A549 (cell line): ENCODE results near the gene IFI44. TPM values are rescaled to one million over a fixed set of nuclear protein-coding genes. Genes with fewer than 3 reads are reported as not detected.

Source experiments
- ATAC-seq, 2 experiments: fragments of 200-7000 bp in 1 of 2; fragments of >200 bp in 1 of 2; cut with Nextera tagmentation in 1 of 2; cut with Tn5 transposase in 1 of 2; 3 replicates each; pipeline versions ENCODE4 v1.8.0 to v1.9.1; 2018 to 2020; ENCODE audit warnings: mild to moderate bottlenecking in 1 of 2, moderate library complexity in 1 of 2
- CTCF ChIA-PET: fragments of 300-600 bp; sonication (Branson Sonifier 250); formaldehyde crosslinking; extraction: SDS; loops from one replicate; lab custom pipeline; 2021; ENCODE audit warnings: antibody characterized with exemption, inconsistent platforms; lab: Yijun Ruan, JAX
- POLR2A ChIA-PET: fragments of 350-600 bp; formaldehyde crosslinking; extraction: SDS; loops from one replicate; lab custom pipeline; 2021; ENCODE audit warnings: antibody characterized with exemption, inconsistent platforms; lab: Yijun Ruan, JAX
- DNase-seq, 2 experiments: peaks; one replicate each; pipeline versions ENCODE4 v3.0.0 to v3.0.0-alpha.2; 2011 to 2016; ENCODE audit warnings: low read depth in 1 of 2, low spot score in 1 of 2
- FAIRE-seq: peaks from 2 replicates; lab custom pipeline; 2011; peaks lifted over from hg19 to GRCh38; lab: Jason Lieb, UNC
- H3K27ac ChIP-seq, 2 experiments: fragments of >200 bp; sonication (Bioruptor Twin); formaldehyde crosslinking; 3 replicates each; pipeline ENCODE4 v1.5.1; 2016 to 2017
- H3K4me1 ChIP-seq: fragments of >200 bp; sonication (Bioruptor Twin); formaldehyde crosslinking; 3 replicates; pipeline ENCODE4 v1.6.1; 2016
- H3K4me2 ChIP-seq: fragments of >200 bp; sonication (Bioruptor Twin); formaldehyde crosslinking; 3 replicates; pipeline ENCODE4 v1.6.1; 2016
- H3K4me3 ChIP-seq: fragments of >200 bp; sonication (Bioruptor Twin); formaldehyde crosslinking; 3 replicates; pipeline ENCODE4 v1.5.1; 2016
- H3K9me3 ChIP-seq: fragments of >200 bp; sonication (Bioruptor Twin); formaldehyde crosslinking; 3 replicates; pipeline ENCODE4 v1.6.1; 2016
- ATOH8 ChIP-seq: fragments of 250-450 bp; sonication (Bioruptor Pico); IDR thresholded peaks from 2 replicates; pipeline ENCODE4 v1.5.0; 2020; ENCODE audit warnings: low read depth, mild to moderate bottlenecking, moderate library complexity
- BCL3 ChIP-seq: fragments of >200 bp; sonication (Bioruptor Twin); formaldehyde crosslinking; IDR thresholded peaks from 3 replicates; pipeline ENCODE4 v1.6.1; 2016
- CBX8 ChIP-seq: fragments of 200-600 bp; sonication (generic); IDR thresholded peaks from 2 replicates; pipeline ENCODE4 v1.6.1; 2016
- CHD2 ChIP-seq: fragments of 150-350 bp; IDR thresholded peaks from 2 replicates; pipeline ENCODE4 v1.6.1; 2014; ENCODE audit warnings: low read length; ENCODE audit not compliant: partially characterized antibody
- E2F6 ChIP-seq: IDR thresholded peaks from 2 replicates; pipeline ENCODE4 v1.6.1; 2012; ENCODE audit warnings: low read depth, borderline replicate concordance
- EP300 ChIP-seq, 2 experiments: fragments of >200 bp; sonication (Bioruptor Twin); formaldehyde crosslinking; IDR thresholded peaks; 2 replicates in 1 of 2; 3 replicates in 1 of 2; pipeline ENCODE4 v1.6.1; 2016 to 2017
- ESRRA ChIP-seq: fragments of 150-350 bp; IDR thresholded peaks from 2 replicates; pipeline ENCODE4 v1.6.1; 2014; ENCODE audit warnings: mild to moderate bottlenecking, low read length, borderline replicate concordance
- FOSB ChIP-seq: fragments of 250-450 bp; sonication (Bioruptor Pico); IDR thresholded peaks from 2 replicates; pipeline ENCODE4 v1.5.0; 2020; ENCODE audit warnings: mild to moderate bottlenecking, moderate library complexity
- HMGXB4 ChIP-seq: fragments of 250-450 bp; sonication (Bioruptor Pico); IDR thresholded peaks from 2 replicates; pipeline ENCODE4 v1.5.0; 2021; ENCODE audit warnings: mild to moderate bottlenecking, moderate library complexity, borderline replicate concordance
- HOXA7 ChIP-seq: fragments of 250-450 bp; sonication (Bioruptor Pico); IDR thresholded peaks from 2 replicates; pipeline ENCODE4 v1.5.0; 2020; ENCODE audit warnings: mild to moderate bottlenecking, moderate library complexity
- HOXB13 ChIP-seq: fragments of 250-450 bp; sonication (Bioruptor Pico); IDR thresholded peaks from 2 replicates; pipeline ENCODE4 v1.5.0; 2020; ENCODE audit warnings: low read depth, mild to moderate bottlenecking, moderate library complexity
- HOXB5 ChIP-seq: fragments of 250-450 bp; sonication (Bioruptor Pico); IDR thresholded peaks from 2 replicates; pipeline ENCODE4 v1.5.0; 2020; ENCODE audit warnings: mild to moderate bottlenecking, moderate library complexity
- KDM1A ChIP-seq: fragments of 200-600 bp; sonication (generic); IDR thresholded peaks from 2 replicates; pipeline ENCODE4 v1.6.1; 2016; ENCODE audit warnings: low read depth, mild to moderate bottlenecking
- MAFK ChIP-seq: fragments of 450-650 bp; IDR thresholded peaks from 2 replicates; pipeline ENCODE4 v1.6.1; 2014; ENCODE audit not compliant: partially characterized antibody
- MAZ ChIP-seq: fragments of 150-350 bp; IDR thresholded peaks from 2 replicates; pipeline ENCODE4 v1.6.1; 2014; ENCODE audit warnings: antibody characterized with exemption, low read depth, low read length, borderline replicate concordance
- PHF8 ChIP-seq: fragments of 200-600 bp; sonication (generic); IDR thresholded peaks from 2 replicates; pipeline ENCODE4 v1.6.1; 2016; ENCODE audit warnings: low read depth, mild to moderate bottlenecking, antibody characterized with exemption, moderate library complexity, borderline replicate concordance
- POLR2AphosphoS2 ChIP-seq: conservative IDR thresholded peaks from 2 replicates; pipeline ENCODE4 v1.6.1; 2012; ENCODE audit warnings: low read length, improper control_type of control experiment, inconsistent platforms
- RARB ChIP-seq: fragments of 250-450 bp; sonication (Bioruptor Pico); IDR thresholded peaks from 2 replicates; pipeline ENCODE4 v1.8.0; 2021; ENCODE audit warnings: mild to moderate bottlenecking, moderate library complexity
- RFX5 ChIP-seq: fragments of 450-650 bp; IDR thresholded peaks from 2 replicates; pipeline ENCODE4 v1.7.1; 2014; ENCODE audit warnings: antibody characterized with exemption, mild to moderate bottlenecking, moderate library complexity
- RNF2 ChIP-seq: fragments of 200-600 bp; sonication (generic); IDR thresholded peaks from 2 replicates; pipeline ENCODE4 v1.6.1; 2016; ENCODE audit warnings: low read depth, mild to moderate bottlenecking, antibody characterized with exemption, moderate library complexity, borderline replicate concordance
- USF2 ChIP-seq: fragments of 450-650 bp; IDR thresholded peaks from 2 replicates; pipeline ENCODE4 v1.6.1; 2014; ENCODE audit warnings: antibody characterized with exemption
- ZC3H11A ChIP-seq: fragments of 450-650 bp; IDR thresholded peaks from 2 replicates; pipeline ENCODE4 v1.6.1; 2014; ENCODE audit warnings: antibody characterized with exemption, mild to moderate bottlenecking
- ZNF302 ChIP-seq: fragments of 250-450 bp; sonication (Bioruptor Pico); IDR thresholded peaks from 2 replicates; pipeline ENCODE4 v1.9.0; 2021; ENCODE audit warnings: inconsistent platforms, mild to moderate bottlenecking, moderate library complexity
- ZSCAN20 ChIP-seq: fragments of 250-450 bp; sonication (Bioruptor Pico); IDR thresholded peaks from 2 replicates; pipeline ENCODE4 v1.8.0; 2022; ENCODE audit warnings: mild to moderate bottlenecking, moderate library complexity
- WGBS: methylation state at CpG from one replicate; pipeline ENCODE4 v1.1.6; 2017; ENCODE audit errors: missing lambda C conversion rate; 5-methylcytosine and 5-hydroxymethylcytosine counted together
- polyA plus RNA-seq, 4 experiments: library from polyadenylated mRNA; depleted of rRNA in 3 of 4; stranded (reverse); fragments of >200 nt; fragmentation: RNase III in 1 of 4; extraction: RNeasy Plus Mini Kit Qiagen cat#74134 plus additional on column Dnase treatment in 1 of 4; gene quantifications; 2 replicates in 3 of 4; 3 replicates in 1 of 4; pipeline ENCODE4 v1.2.3, GENCODE V29; 2011 to 2017

The IFI44 gene
- polyA plus RNA-seq, 2 of the 4 experiments (the other 2 are of a cell fraction) = 0.05 to 0.44 TPM

- TF ChIP-seq HOXA7 = no peak
- no peak for TF ChIP-seq USF2
- no peak for TF ChIP-seq EP300 (IDR thresholded peaks at IDR 0.05)
- TF ChIP-seq RNF2 = no peak
- no peak for TF ChIP-seq RARB
- no peak for TF ChIP-seq MAZ
- no peak for TF ChIP-seq ZNF302 (CRISPR knock-in tag)
- TF ChIP-seq E2F6 = no peak
- no peak for TF ChIP-seq ZC3H11A
- TF ChIP-seq POLR2AphosphoS2 = no peak
- TF ChIP-seq CBX8 = no peak
- no peak for TF ChIP-seq RFX5
- no peak for TF ChIP-seq CHD2
- TF ChIP-seq HOXB13 (CRISPR knock-in tag) = no peak
- TF ChIP-seq FOSB = no peak
- no peak for TF ChIP-seq BCL3
- TF ChIP-seq, all 56 proteins: peak for 0
- WGBS = 0% methylated on average over 1 of the region's 1 CpG
- POLR2A ChIA-PET = no interaction called here
- no peak overlapping the region for H3K4me3 ChIP-seq
- H3K4me1 ChIP-seq = no peaks in the 10 kb centered on the region
- DNase-seq = no peak
- H3K9me3 ChIP-seq = no peaks in the 10 kb centered on the region
- ATAC-seq = no peak
- H3K4me2 ChIP-seq = no peak overlapping the region
- H3K27ac ChIP-seq = no peak overlapping the region
- CTCF ChIA-PET = interaction anchor here (1.2 kb wide), 1 partner anchor 23 kb away, joined by 3 read pairs; no protein-coding TSS in a partner anchor
- no peak for FAIRE-seq
Measured at GRCh38 chr1:78640462-78640861, 9.2 kb upstream of the IFI44 start.

- H3K4me1 ChIP-seq = no peaks in the 10 kb centered on the region
- H3K9me3 ChIP-seq = no peaks in the 10 kb centered on the region
- DNase-seq (no peak), ATAC-seq (no peak), FAIRE-seq (no peak)
- ChIA-PET POLR2A (no interaction called here), CTCF (interaction anchor here (1.2 kb wide), 1 partner anchor 24 kb away, joined by 3 read pairs; no protein-coding TSS in a partner anchor)
- WGBS = 29% methylated on average over 4 of the region's 4 CpGs
- TF ChIP-seq KDM1A (no peak), MAFK (no peak), PHF8 (no peak), RFX5 (no peak), ESRRA (no peak), MAZ (no peak), FOSB (no peak), ZSCAN20 (CRISPR knock-in tag) (no peak), HMGXB4 (CRISPR knock-in tag) (no peak), HOXB5 (no peak), EP300 (IDR thresholded peaks at IDR 0.05) (no peak), ATOH8 (no peak)
- no peak overlapping the region for H3K4me2 ChIP-seq
- H3K27ac ChIP-seq = no peak overlapping the region
- no peak overlapping the region for H3K4me3 ChIP-seq
Measured at GRCh38 chr1:78641558-78641957, 8.1 kb upstream of the IFI44 start.
